ENCODE measurements around the gene SCG3.

SCG3 gene

DNA sequence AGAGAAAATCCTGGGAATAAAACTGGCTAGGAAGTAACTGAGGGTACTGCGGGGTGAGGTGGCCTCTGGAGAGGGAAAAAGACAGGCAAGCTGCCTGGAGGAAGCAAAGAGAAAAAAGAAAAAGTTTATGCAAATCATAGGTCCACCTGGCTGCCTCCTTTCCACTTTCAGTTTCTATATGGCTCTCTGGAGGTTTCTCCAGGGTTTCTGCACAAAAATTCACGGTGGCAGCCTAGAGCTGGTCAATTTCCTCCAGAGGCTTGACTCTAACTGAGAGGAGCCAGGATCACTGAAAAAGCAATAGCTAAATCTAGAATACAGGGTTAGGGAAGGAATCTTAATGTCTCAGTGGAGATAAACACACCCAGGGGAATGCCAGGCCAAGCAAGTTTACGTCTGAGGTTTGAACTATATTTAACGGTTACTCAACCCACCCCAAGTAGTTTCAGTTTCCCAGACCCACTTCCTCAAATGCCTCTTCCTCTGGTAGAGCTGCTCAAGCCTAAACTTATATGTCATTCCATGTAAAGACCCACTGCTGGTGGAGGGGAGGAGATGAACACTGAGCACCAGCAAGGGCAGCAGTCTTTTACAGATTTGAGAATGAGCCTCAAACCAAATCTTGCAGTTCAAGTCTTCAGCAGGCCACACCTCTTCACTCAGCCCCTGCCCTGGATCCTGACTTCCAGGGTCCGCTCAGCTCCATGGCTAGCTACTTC, 50.4 kb downstream of the SCG3 start:
- peak; percentile 48 for DNase-seq

DNA sequence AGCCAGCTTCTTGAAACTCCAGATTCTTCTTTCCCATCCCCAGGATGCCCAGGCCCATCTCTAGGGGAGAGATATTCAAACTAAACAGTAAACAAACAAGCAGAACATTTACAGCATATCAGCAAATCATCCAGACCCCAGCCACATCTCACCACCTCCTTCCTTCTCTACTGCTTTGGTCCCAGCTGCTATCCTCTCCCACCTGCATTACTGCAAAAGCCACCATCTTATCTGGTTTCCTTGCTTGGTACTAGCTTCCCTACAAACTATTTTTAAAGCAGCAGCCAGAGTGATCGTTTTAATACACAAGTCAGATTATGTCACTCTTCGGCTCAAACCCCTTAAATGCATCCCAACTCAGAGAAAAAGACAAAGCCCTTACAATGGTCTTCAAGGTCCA, 51.3 kb downstream of the SCG3 start:
- no peak for DNase-seq

DNA sequence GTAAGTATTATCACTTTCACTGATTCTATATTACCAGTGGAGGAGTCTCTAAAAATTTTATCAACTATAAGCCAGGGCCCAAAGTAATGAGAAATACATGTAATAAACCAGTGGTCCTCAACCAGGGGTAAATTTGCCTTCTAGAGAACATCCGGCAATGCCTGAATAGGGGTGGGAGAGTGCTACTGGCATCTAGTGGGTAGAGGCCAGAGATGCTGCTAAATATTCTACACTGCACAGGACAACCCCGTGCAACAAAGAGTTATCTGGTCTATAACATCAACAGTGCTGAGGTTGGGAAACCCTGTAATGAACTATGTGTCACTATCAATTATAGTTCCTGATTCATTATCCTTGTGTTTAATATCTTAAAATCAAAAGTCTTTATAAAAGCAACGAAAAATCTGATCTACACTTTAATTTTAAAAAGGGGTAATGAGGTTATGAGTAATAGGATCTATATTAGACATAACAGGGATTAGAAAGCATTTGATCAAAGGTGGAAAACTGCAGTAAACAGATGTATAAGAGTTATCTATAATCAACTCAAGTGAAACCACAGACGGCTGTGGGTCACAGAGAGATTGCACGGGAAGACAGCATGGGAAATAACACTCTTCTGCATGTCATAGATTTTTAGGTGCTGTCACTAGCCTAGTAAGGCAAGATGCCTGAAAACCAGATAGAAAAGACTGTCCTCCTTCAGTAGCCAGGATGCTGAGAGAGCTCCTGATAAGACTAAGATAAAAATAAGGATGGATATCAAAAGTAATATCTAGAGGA, 54.1 kb downstream of the SCG3 start:
- DNase-seq = no peak

DNA sequence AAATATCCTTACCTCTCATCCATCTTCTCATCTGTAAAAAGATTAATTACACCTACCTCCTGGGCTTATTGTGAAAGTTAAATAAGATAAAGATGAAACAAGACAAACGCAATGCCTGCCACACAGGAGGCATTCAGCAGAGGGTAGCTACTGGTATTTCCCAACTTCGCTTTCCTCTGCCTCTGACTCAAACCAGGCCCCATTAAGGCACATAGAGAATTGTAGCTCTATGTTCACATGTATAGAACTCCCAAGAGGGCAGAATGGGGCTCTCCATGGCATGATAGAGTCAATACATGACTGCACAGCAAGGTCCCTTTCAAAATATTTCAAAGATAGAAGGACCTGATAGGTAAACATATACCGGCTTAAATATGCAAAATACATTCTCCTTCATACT, 54.8 kb downstream of the SCG3 start:
- no peak for DNase-seq

DNA sequence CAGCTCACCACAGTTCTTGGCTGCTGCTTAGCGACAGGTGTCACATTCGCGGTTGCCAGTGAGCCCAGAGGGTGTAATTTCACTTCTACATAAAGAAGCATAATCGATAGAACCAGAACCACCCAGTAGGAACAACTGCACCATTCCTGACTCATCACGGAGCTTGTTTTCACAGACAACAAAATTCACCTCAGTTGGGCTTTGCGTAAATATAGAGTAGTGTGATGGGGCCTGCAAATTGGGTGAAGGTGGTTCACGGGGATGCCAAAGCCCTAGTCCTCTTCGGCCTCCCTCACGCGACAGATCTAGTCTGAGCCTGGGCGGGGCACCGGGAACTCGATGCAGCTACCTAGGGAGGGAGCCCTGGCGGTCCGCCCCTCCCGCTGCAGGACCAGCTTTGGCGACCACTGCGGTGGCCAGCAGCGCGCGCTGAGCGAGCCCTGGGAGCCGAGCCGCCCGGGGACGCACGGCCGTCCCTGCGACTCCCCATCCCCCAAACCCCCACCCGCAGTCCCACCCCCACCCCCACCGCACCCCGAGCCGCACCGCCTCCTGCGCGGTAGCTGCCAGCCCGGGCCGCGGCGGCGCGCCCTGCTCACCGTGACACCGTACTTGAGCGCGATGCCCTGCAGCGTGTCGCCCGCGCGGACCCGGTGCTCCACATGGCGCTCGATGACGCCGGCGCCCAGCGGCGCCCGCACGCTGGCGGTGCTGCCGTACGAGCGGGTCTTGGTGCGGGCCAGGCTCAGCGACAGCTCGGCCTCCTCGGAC, 55.6 kb downstream of the SCG3 start:
- DNase-seq = no peak

DNA sequence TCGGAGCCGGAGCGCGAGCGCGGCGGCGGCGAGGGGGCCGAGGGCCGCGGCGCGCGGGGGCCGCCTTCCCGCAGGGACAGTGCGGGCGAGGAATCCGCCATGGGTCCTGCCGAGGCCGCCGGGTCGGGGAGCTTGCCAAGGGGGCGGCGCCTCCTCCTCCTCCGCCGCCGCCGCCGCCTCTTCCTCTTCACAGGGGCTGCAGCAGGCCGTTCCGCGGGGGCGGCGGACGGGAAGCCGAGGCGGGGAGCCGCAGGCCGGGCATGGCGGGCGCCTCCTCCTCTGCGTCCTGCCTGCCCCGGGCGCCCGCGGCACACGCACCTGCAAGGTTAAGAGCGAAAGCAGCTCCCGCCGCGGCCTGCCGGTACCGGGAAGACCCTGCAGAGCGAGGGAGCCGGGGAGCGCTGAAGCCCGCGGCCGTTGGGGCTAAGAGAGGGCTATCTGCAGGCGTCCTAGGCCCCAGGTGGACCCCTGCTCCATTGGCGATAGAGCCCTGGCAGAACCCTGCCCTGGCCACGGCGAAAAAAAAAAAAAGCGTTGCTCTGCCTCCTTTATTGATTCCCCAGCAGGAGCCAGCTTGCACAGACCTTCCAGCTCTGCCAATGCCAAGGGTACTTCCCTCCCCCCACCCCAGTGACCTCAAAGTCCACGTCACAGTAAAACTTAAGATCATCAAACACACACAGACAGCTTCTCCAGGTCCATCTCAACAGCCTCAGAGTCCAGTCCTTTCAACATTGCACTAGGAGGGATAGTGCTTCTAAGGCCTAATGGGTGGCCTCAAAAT, 56.4 kb downstream of the SCG3 start, which contains the start of gene LYSMD2:
TSS of gene LYSMD2 (minus strand) at position 134 of the 784 bp plus-strand sequence. CDS start at position 101, 33 bp downstream.
- peak; percentile 68 for DNase-seq

DNA sequence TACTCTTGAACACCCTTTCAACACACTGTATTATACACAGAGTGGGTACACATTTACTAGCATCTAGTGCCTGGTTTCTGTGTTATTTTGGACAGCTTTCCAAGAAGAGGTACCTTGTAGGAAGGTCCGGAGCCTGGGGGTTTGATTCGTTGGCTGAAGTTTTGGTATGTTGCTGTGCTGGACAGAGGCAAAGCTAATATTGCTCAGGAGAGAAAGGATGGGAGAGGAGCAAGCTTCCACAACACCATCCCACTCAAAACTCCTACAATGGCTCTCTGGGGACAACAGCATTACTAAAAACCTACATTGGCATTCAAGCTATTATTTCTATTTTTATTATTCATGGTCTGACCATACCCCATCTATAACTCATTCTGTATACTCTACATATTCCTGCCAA, 57.2 kb downstream of the SCG3 start:
- DNase-seq = no peak

DNA sequence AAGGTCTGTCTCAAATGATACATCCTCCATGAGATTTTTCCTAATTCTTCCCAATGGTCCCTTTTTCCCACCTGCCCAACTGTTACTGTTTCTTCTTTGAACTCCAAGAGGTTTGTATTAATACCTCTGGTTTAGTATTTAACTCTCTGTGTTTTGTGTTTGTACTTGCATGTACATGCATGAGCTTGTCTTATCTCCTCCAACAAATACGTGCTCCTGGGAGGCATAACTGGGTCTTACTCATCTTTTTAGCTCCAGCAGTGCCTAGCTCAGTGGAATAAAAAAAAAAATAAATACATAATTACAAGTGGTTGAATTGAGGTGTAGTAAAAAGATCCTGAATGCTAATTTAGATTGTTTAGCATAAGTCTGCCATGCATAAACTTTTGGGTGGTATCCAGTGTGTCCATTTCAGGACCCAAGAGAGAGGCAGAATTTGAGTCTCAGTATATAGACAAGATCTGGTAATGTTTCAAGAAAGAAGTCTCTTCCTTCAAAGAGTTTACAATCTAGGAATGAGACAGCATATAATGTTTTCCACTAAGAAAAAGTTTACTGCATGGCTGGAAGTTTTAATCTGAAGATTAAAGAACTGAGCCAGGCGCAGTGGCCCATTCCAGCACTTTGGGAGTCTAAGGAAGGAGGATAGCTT, 57.9 kb downstream of the SCG3 start:
- DNase-seq = no peak

DNA sequence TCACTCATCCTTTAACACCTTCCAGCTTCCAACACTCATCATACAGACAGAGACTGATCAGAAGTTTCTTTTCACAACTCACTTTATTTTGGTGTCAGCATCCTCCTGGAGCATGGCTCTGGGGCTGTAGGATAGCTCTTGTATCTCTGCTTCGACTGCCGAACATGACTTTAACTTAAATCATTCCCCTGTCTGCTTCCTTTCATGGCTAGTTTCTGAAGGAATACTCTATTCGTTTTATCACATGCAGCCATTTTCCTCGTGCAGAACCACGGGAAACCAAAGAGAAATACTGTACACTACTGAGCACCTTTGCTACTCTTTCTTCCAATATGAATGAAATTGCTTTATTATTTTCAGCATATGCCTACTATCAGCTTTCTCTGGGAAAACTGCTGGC, 68.0 kb downstream of the SCG3 start:
- DNase-seq = no peak

DNA sequence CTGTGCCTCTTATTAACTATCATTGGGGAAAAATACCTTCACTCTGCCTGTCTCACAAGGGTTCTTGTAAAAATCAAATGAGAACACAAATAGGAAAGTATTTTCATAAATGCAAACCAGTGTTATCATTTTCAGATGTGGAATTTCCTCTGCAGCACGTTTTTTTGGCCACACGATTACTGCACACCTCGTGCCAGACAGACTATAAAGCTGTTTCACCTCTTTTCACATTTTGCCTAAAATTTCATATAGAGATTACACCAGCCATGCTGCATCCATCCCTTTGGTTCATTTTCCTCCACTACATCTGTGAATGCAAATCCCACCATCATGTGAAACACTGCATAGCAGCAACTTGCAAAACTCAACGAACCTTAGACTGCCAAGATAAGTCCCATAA, 68.9 kb downstream of the SCG3 start:
- DNase-seq = no peak

DNA sequence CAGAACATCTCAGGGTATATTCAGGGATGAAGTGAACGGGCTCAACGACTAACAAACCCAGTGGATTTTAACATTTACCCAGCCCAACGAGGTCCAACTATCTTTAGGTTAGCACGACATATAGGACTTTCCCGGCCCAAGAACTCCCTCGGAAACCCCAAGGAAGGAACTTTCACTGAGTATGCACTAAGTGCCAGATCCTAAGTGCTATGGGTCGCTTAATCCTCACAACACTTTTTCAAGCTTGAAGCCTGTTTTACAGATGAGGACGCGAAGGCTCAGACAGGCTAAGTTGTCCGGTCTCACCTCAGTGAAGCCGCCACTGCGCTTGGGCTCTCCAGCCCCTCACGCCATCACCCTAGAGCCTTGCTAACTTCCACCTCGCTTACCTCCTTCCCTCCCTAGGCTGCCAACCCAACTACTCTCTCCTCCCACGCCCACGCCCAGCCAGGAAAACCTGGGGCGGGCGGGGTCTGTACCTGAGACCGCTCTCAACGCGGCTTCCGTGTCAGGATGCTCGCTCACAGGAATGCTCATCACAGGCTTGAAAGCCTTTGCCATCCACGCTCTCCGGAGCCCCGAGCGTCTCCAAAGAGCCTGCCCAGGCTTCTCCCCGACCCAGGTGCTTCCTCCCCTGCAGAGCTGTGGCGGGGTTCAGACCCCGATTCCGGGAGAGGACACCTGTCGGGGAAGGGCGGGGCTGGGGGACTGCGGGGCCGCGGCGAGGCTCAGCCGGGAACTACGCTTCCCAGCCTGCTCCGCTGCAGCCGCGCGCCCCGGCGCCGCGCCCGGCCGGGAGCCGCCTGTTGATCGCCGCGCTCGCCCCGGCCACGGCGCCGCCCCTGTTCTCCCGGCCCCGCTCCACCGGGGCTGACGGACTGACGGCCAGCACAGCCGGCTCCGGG, 69.7 kb downstream of the SCG3 start, which contains the start of gene TMOD2:
TSS of gene TMOD2 (plus strand) at position 806 of the 905 bp plus-strand sequence. CDS start 14,845 bp downstream, outside the sequence.
- DNase-seq = peak; percentile 34

DNA sequence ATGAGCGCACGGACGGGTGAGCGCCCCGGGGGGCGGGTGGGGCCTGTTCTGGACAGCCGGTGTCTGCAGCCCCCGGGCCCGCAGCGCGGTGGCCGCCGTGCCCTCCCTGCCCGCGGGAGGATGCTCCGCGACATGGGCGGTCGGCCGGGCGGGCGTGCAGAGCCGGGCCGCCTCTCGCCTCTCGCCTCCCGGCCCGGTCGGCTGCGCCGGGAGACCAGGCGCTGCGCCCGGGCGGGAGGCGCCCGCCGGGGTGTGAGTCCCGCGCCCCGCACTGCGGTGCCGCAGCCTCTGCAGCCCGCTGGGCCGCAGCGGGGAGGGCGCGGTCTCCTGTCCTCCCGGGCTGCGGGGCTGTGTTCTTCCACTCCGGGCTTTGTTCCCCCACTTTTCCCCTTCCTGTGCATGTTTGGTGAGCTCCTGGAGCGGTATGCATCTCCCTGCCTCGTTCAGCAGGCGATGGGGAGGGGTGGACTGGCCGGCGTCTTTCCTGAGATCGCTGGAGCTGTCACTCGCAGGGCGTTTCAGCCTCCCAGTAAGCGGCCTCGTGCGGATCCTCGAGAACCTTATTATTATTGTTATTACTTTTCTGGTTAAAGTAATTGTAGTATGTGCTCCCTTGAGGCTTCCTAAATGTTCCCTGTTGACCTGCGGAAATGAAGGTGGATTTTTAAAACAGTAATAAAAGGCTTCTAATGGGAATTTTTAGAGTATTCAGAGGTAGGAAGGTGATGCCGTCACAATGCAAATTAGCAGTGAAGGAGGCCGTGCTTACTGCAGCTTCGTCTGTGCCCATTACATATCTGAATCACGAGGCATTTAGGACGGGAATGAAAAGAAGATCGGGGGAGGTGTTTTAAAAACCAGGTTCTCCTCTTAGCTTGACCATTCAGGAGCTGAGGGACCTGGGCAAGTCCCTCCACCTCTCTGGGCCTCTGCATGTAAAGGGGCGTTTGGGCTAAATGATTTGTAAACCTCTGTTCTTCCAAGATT, 70.7 kb downstream of the SCG3 start:
- peak; percentile 44 for DNase-seq

DNA sequence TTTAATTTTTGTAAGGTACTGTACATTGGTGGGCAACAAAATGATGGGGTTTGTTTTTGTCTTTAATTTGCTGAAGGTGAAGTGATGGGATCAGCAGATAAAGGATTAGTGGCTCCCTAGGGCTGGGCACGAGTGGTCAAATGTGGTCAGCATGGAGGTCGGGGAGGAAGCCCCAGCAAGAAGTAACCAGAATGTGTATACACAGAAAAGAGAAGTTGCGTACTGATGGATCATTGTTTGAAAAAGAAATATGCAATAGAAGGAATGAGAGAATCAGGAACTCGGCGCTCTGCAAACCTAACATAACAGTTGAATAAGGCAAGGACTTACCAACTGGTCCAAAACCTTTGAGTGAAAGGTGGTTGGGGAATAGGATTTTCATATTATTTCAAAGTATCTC, 71.6 kb downstream of the SCG3 start:
- DNase-seq = no peak

DNA sequence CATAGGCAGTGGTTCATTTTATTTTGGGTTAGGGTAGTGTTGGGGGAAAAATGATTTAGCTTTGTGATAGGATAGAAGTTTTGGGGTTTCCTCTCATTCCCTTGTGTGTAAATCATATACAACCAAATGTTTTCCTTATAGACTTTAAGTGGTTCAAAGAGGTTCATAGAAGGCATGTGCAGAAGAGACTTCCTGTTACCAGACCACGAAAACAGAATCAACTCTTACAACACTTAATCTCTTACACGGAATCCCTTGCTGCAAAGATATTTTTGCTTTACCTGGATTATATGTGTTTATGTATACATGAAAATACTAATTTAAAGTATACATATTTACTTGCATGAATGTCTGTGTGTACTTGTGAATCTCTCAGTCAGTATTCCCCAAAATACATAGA, 73.0 kb downstream of the SCG3 start:
- DNase-seq = no peak

DNA sequence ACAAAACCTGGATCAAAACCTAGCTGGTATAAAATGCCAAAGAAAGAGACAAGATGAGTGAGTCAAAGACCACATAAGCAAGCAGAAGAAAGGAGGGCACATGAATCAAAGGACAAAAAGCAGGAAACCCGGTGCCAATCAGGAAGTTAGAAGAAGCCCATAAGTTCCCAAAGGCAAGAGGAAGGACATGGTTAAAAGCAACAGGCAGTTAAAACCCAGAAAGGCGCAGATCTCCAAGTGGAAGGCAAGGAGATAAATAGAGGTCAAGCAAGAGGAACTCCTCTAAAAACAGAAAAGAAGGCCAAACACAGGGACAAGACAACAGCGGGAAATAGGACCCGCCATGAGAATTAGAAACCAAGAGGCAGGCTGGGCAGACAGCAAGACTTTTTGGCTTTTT, 74.5 kb downstream of the SCG3 start:
- no peak for DNase-seq

DNA sequence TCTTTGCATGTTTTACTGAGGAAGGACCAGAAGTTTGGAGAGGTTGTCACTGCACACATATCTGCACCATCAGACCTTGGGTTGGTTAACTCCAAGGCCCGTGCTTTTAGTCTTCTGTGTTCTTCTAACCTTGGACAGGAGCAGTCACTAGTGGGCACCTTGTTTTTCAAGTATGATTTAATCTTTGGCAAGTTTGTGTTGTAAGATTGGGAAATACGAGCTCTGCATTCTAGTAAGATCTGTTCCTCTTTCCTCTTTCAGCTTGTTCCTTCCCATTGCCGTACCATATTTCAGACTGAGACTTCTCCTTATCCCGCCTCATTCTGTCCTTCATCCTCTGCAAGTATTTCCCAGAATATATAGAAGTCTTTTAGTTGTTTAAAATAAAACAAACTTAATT, 75.2 kb downstream of the SCG3 start:
- DNase-seq = no peak

DNA sequence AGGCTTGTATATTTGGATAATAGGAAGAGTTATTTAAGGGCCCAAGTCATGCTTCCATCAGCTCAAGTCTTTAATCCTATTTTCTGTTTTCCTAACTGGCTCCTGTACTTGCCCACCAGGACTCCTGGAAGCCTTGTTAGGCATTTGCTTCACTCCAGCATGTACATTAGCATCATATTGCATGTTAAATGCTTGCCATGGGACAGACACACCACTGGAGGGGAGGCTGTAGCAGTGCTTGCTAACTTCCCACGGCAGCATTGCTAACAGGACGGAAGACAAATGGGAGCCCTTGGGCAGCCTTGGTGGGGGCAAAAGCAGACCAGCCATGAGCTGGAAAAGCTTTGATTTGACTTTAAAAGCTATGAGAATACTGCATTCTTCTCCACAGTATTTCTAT, 76.1 kb downstream of the SCG3 start:
- DNase-seq = no peak

DNA sequence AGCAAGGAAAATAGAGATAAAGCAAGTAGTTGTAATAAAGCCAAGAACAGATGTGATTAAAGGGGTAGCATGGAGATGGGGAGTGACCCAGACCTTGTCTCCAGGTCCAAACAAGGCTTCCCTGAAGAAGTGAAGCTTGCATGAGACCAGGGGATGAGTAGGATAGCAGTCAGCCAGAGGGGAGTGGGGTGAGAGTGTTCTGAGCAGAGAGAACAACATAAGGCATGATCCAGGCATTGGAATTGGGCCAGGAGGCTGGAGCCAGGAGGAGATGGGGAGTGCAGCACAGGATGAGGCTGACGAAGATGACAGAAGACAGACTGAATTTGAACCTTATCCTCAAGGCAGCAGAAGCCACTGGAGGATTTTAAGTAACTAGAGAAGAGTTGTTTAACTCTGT, 77.3 kb downstream of the SCG3 start:
- DNase-seq = peak; percentile 91

DNA sequence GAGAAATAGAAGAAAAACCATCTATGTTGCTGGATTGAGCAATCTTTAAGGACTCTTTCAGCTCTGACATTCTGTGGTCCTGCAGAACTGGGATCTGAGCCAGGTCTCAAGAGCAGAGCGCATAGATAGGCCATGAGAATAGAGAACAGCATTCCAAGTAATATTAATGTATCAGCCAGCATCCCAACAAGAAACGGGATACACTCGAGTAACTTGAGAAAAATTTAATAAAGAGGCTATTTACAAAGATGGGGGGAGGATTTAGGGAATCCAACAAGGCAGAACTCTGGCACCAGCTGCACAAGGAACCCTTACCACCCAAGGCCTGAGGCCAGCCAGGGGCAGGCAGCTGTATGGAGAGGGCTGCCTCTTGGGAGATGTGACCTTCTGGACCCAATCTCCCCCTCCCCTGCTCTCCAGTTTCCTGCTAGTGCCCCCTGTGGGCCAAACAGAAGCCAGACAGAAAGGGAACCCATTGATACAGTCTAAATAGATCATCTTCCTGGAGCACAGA, 78.3 kb downstream of the SCG3 start:
- DNase-seq = peak; percentile 98

DNA sequence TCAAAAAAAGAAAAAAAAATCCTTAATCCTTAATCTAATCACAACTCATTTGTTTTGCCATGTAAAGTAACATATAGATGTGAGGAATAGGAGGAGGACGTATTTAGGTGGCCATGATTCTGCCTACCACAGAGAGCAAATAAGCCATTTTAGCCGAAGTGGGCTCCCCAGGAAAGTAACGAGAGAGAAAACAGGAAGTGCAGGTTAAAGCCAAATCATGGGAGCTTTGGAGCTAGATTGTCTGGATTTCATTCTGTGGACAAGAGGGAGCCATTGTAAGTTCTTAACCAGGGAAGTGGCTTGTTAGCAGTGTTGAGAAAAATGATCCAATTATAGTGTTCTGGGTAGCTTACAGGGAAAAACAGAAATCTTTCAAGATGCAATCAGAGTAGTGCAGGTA, 79.5 kb downstream of the SCG3 start:
- DNase-seq = no peak
